Renal pelvis (tissue), 4 donors: Measurements from ENCODE around the gene ACADVL. TPM values are rescaled to one million over a fixed set of nuclear protein-coding genes. Genes with fewer than 3 reads are reported as not detected.
A peak's percentile ranks its signal among the peaks of the same experiment; 100 is the strongest.

Source experiments
- DNase-seq: peaks from one replicate; pipeline ENCODE4 v3.0.0-alpha.2; 2013
- polyA plus RNA-seq, 3 donors: library from polyadenylated mRNA; unstranded; fragments of 120-200 nt; gene quantifications; one replicate each; pipeline ENCODE4 v1.2.1, GENCODE V29; 2013; ENCODE audit not compliant: insufficient read length in 3 of 3

Gene ACADVL
- polyA plus RNA-seq, 3 donors: 488 to 565 (median 530) TPM

GRCh38 chr17:7208754-7209460, 10.8 kb upstream of the ACADVL start:
- DNase-seq: no peak

GRCh38 chr17:7211491-7212273, 8.1 kb upstream of the ACADVL start:
- no peak for DNase-seq

- peak; percentile 96 for DNase-seq
Measured at GRCh38 chr17:7213895-7214299, 5.8 kb upstream of the ACADVL start.

GRCh38 chr17:7214300-7215135, 5.2 kb upstream of the ACADVL start:
- peak; percentile 99 for DNase-seq

DNA sequence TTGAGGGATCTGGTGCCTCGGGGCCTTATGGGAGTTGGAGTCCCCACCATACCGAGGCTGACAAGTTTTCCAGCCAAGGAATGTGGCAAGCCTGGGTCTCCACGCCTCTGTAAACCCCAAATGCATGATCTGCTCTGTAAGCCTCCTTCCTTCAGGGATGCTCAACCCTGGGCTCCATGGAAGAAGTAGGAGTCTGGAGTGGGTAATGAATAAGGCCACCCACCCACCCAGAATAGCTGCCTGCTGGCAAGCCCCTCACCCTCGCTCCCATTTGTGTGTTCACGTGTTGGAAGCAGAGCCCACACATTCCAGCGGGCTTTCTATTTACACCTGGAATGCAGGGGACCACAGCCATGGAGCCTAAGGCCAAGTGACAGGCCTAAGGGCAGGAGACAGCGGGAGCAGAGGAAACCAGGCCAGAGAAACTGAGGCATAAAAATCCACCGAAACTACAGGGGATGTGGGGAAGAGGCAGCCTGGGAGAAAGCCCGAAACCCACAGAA, 4.6 kb upstream of the ACADVL start:
- DNase-seq: no peak

GRCh38 chr17:7215652-7216180, 4.0 kb upstream of the ACADVL start:
- DNase-seq: no peak

DNA sequence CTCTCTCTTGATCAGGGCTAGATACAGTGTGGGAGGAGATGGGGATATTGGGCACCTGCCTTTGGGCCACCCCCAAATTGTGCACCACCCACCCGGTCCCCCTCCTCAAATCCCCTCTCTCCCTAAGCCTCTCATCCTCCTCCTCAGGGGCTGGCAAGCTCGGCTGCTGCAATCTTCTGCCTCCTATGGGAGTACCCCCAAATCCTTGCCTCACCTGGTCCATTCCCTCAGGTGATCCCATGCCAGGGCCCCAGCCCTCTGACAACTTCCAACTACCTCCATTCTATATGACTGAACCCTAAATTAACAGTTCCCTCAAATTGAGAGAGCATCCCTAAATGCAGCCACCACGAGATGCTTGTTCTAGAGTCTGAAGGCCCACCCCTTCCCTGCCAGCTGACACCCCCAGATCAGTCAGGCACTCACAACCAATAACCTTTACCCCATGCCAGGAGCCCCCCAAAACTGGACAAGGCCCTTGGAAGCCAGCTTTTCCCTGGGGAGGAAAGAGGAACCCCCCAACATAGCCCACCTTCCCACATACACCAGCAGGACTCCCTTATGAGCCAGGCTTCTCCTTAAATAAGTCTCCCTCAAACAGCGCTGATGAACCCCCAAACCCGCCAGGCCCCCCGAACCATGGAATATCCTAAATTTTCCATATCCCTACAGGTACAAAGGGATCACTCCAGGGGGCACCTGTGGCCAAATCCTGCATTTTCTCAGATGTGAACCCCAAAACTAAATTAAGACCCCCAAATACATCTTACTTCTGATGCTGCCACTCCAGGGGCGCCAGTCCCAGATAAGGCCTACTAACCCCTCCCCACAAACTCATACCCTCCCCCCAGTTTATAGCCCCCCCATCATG, 3.3 kb upstream of the ACADVL start:
- no peak for DNase-seq

GRCh38 chr17:7217113-7217987, 2.4 kb upstream of the ACADVL start:
- DNase-seq: peak; percentile 83

- no peak for DNase-seq
Measured at GRCh38 chr17:7218166-7218565, 1.6 kb upstream of the ACADVL start.

DNA sequence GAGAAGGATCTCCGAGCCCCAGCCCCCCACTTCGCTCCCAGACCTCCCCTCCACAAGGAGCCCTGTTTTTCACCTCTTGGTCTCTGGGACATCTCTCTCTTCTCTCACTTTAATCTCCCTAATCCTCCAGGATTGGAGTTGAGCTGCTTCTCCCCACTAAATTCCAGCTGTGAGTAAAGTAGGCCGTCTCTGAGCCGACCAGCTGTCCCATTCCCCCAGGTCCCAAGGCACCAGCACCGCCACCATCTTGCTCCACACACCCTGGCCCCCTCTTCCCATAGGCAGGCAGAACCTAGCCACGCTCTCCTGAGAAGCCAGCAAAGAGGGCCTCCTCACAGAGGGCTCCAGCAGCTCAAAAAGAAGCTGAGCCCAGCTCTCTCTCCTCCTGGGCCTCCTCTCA, 980 bp upstream of the ACADVL start:
- no peak for DNase-seq

DNA sequence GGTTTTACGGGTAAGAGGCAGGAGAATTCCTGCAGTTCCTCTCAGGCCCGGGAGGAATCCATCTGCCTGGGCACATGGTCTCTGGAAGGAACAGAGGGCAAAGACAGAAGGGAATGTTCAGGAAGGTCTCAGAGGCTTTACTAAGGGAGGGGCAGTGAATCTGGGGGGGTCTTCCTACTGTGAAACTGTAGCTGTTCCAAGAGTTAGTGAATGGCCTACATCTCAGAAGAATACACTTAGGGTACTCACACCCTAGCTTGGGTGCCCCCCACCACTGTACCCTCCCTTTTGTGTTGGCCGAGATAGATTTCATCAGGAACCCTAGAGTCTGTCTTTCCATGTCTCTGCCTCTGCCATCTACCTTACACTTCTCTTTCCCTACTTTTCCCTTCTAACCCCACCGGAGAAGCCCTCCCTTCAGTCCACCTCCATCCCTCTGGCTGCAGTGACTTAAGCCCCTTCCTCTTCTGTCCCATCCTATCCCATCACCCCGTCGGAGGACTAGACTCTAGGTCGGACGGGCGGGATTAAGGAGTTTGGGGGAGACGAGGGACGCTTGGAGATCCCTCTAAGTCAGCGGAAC, 418 bp upstream of the ACADVL start:
- no peak for DNase-seq

DNA sequence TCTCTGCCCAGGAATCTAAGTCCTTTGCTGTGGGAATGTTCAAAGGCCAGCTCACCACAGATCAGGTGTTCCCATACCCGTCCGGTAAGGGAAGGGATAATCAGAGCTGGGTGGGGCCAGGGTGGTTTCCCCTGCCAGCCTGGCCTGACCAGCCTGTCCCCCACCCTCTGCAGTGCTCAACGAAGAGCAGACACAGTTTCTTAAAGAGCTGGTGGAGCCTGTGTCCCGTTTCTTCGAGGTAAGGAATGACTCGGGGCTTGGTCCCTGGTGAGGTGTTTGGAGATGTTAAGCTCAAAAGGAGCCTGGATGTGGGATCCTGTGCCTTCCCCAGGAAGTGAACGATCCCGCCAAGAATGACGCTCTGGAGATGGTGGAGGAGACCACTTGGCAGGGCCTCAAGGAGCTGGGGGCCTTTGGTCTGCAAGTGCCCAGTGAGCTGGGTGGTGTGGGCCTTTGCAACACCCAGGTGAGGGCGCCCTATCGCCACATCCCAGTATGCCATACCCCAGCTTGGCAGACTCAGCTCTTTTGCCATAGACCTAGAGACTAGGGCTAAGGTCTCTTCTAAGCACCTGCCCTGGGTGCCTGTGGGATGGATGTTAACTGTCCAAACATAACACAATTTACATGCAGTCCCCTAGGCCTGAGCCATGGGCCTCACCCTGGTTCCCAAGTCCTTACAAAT, 997 bp downstream of the ACADVL start:
- DNase-seq: no peak

GRCh38 chr17:7221278-7222092, 1.7 kb downstream of the ACADVL start:
- no peak for DNase-seq

DNA sequence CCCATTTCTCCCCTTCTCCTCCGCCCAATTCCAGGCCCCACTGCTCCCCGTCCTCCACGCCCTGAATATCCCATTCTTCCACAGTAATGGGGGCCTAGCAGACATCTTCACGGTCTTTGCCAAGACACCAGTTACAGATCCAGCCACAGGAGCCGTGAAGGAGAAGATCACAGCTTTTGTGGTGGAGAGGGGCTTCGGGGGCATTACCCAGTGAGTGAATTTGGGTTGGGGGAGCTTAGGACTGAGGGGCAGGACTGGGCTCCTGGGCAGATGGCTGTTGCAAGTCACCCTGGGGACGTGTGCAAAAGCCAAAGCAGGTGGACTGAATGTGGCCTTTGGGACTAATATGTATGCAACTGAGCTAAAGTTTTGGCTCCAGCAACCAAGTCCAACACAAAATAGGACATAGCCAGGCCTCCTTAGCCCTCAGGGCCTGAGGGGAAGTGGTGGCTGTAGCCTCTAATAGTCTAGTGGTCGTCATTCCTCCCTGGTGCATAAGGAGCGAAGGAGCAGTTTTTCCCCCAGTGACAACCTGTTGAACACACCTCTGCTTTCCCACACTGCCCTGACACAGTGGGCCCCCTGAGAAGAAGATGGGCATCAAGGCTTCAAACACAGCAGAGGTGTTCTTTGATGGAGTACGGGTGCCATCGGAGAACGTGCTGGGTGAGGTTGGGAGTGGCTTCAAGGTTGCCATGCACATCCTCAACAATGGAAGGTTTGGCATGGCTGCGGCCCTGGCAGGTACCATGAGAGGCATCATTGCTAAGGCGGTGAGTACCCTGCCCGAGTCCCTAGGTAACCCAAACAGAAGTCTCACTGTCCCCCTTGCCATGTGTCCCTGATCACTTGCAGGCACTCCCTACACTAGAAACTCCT, 2.6 kb downstream of the ACADVL start:
- DNase-seq: no peak

- no peak for DNase-seq
Measured at GRCh38 chr17:7222972-7223292, 3.2 kb downstream of the ACADVL start.

- DNase-seq: no peak
Measured at GRCh38 chr17:7223375-7223774, 3.6 kb downstream of the ACADVL start.

DNA sequence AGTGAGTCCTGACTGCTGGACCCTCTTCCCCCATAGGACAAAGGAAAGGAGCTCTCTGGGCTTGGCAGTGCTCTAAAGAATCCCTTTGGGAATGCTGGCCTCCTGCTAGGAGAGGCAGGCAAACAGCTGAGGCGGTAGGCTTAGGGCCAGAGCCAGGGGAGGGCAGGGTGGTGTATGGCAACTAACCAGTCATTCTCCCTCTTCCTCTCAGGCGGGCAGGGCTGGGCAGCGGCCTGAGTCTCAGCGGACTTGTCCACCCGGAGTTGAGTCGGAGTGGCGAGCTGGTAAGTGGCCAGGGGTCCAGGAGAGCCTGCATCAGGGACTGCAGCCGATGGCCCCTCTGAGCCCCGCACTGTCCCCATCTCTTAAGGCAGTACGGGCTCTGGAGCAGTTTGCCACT, 4.4 kb downstream of the ACADVL start:
- no peak for DNase-seq
